WERI-Rb-1 (cell line): ENCODE results near the gene RNF182.
"Not testable (repeated sequence)": the region's sequence is repeated elsewhere in the genome, so short reads cannot be mapped to it uniquely, and the experiment has no call there.

Experiments used
- DNase-seq: peaks from one replicate; pipeline ENCODE4 v3.0.0-alpha.2; 2020
- H3K27ac ChIP-seq: fragments of 250-450 bp; sonication (Bioruptor Pico); 2 replicates; pipeline ENCODE4 v1.5.1; 2020; ENCODE audit warnings: mild to moderate bottlenecking, moderate library complexity
- H3K27me3 ChIP-seq: fragments of 250-450 bp; sonication (Bioruptor Pico); 2 replicates; pipeline ENCODE4 v1.5.1; 2021; ENCODE audit warnings: mild to moderate bottlenecking, low read depth, moderate library complexity; ENCODE audit not compliant: insufficient read depth, severe bottlenecking
- H3K36me3 ChIP-seq: fragments of 250-450 bp; sonication (Bioruptor Pico); 2 replicates; pipeline ENCODE4 v1.5.1; 2020; ENCODE audit warnings: mild to moderate bottlenecking, moderate library complexity
- H3K4me3 ChIP-seq: 2 replicates; pipeline ENCODE4 v1.5.1; 2011; ENCODE audit warnings: low read depth, mild to moderate bottlenecking, control low read depth, low read length
- H3K9me3 ChIP-seq: fragments of 250-450 bp; sonication (Bioruptor Pico); 2 replicates; pipeline ENCODE4 v1.5.1; 2021; ENCODE audit warnings: mild to moderate bottlenecking, moderate library complexity; ENCODE audit not compliant: severe bottlenecking
- TF ChIP-seq, protein P1 (sequence below): IDR thresholded peaks from 2 replicates; pipeline ENCODE4 v1.5.1; 2011; ENCODE audit warnings: low read depth, mild to moderate bottlenecking, control low read depth, inconsistent platforms, low read length

The RNF182 gene

DNA sequence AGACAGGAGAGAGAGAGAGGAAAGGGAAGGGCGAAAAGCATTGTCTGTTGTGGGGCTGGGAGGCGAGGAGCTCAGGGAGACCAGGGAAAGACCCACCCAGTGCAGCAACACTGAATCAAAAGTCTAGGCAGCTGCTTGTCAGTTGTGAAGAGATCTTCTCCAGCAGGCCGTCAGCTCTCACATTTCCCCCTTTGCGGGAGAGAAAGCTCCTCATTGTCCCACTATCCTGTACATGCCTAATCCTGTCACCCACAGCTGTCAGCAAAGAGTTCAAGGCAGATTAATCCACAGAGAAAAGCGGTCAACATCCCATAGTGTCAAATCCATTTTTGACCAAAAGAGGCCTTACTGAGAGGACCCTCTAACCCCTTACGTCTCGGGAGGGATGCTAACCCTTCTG lies 27.3 kb downstream of the RNF182 start:
- TF ChIP-seq, protein P1, sequence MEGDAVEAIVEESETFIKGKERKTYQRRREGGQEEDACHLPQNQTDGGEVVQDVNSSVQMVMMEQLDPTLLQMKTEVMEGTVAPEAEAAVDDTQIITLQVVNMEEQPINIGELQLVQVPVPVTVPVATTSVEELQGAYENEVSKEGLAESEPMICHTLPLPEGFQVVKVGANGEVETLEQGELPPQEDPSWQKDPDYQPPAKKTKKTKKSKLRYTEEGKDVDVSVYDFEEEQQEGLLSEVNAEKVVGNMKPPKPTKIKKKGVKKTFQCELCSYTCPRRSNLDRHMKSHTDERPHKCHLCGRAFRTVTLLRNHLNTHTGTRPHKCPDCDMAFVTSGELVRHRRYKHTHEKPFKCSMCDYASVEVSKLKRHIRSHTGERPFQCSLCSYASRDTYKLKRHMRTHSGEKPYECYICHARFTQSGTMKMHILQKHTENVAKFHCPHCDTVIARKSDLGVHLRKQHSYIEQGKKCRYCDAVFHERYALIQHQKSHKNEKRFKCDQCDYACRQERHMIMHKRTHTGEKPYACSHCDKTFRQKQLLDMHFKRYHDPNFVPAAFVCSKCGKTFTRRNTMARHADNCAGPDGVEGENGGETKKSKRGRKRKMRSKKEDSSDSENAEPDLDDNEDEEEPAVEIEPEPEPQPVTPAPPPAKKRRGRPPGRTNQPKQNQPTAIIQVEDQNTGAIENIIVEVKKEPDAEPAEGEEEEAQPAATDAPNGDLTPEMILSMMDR: no peak
- H3K27ac ChIP-seq: peak overlapping the region; percentile 4
- no peaks in the 10 kb centered on the region for H3K27me3 ChIP-seq

DNA sequence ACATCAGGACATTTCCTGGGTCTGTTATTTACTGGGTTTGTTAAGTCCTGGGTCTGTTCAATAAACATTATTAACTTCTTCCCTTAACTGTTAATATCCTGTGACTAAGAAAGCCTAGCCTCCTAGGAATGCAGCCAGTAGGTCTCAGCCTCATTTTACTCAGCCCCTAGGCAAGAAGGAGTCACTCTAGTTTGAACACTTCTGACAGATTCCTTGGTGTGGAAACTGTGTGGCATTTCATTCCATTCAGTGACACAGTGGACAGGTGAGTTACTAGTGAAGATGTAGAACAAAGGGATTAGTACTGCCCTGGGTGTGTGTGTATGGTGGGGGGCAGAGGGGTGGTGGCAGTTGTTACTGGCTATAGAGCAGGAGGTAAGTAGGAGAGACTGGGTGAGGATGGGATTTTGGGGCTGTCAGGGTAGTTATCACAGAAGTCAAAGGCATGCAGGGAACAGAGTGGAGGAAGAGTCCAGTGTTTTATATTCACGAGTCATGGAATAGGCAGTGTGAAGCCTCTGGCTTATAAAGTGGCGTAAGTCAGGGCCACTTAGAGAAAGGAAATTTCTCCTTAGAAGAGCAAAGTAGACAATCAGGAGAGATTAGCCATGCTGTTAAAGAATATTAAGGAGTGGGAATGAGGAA lies 28.4 kb downstream of the RNF182 start:
- H3K27ac ChIP-seq: no peak overlapping the region
- no peak for DNase-seq
- no peaks in the 10 kb centered on the region for H3K9me3 ChIP-seq
- no peaks in the 10 kb centered on the region for H3K36me3 ChIP-seq
- H3K27me3 ChIP-seq: no peaks in the 10 kb centered on the region
- no peak overlapping the region for H3K4me3 ChIP-seq
- TF ChIP-seq, protein P1: no peak

More for the DNA sequence above, 27.3 kb downstream of the RNF182 start:
- Histone ChIP-seq H3K4me3 (no peak overlapping the region), H3K36me3 (no peaks in the 10 kb centered on the region), H3K9me3 (no peaks in the 10 kb centered on the region)
- DNase-seq: peak; percentile 90

DNA sequence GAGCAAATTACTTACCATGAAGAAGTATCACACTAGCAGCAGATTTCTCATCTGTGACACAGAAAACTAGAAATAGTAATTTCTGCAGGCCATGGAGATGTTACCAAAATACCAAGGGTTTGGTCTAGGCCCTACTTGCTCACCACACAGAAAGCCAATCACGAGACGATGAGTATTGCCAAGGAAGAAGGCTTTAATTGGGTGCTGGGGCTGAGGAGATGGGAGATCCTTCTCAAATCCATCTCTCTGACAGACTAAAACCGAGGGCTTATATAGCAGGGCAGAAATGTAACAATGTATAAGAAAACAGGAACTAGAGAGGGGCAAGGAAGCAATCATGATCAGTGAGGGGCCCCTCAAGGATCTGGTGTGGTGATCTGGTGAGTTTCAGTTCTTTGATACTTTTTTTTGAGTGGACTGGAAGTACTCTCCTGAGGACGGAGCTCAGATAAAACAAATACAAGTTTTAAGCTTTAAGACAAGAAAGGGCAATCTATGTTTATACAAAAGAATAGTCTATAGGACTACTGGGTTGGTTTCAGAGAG lies 40.9 kb downstream of the RNF182 start:
- Histone ChIP-seq H3K27ac (no peak overlapping the region), H3K27me3 (no peaks in the 10 kb centered on the region), H3K9me3 (no peaks in the 10 kb centered on the region), H3K4me3 (no peak overlapping the region), H3K36me3 (no peaks in the 10 kb centered on the region)
- no peak for DNase-seq
- TF ChIP-seq, protein P1: no peak

DNA sequence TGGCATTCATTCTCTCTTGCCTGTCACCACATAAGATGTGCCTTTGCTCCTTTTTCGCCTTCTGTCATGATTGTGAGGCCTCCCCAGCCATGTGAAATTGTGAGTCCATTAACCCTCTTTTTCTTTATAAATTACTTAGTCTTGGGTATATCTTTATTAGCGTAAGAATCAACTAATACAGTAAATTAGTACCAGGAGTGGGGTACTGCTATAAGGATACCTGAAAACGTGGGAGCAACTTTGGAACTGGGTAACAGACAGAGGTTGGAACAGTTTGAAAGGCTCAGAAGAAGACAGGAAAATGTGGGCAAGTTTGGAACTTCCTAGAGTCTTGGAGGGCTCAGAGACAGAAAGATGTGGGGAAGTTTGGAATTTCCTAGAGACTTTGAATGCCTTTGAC lies 46.6 kb downstream of the RNF182 start:
- Histone ChIP-seq H3K9me3 (peaks cover 16% of the 10 kb centered on the region), H3K36me3 (no peaks in the 10 kb centered on the region), H3K27me3 (no peaks in the 10 kb centered on the region), H3K27ac (no peak overlapping the region), H3K4me3 (no peak overlapping the region)
- DNase-seq: no peak
- TF ChIP-seq, protein P1: no peak

DNA sequence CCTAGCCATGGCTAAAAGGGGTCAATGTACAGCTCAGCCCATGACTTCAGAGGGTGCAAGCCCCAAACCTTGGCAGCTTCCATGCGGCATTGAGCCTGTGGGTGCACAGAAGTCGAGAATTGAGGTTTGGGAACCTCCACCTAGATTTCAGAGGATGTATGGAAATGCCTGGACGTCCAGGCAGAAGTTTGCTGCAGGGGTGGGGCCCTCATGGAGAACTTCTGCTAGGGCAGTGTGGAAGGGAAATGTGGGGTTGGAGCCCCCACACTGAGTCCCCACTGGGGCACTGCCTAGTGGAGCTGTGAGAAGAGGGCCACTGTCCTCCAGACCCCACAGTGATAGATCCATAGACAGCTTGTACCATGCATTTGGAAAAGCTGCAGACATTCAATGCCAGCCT lies 47.9 kb downstream of the RNF182 start:
- not testable (repeated sequence) for H3K27ac ChIP-seq, DNase-seq, H3K4me3 ChIP-seq, H3K36me3 ChIP-seq, H3K27me3 ChIP-seq
- peaks cover 16% of the 10 kb centered on the region for H3K9me3 ChIP-seq

DNA sequence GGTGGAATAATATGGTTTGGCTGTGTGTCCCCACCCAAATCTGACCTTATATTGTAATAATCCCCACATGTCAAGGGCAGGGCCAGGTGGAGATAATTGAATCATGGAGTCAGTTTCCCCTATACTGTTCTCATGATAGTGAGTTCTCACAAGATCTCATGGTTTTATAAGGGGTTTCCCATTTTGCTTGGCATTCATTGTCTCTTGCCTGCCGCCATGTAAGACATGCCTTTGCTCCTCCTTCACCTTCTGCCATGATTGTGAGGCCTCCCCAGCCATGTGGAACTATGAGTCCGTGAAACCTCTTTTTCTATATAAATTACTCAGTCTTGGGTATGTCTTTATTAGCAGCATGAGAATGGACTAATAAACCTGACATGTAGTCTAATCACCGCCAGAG lies 48.7 kb downstream of the RNF182 start:
- not testable (repeated sequence) for DNase-seq, H3K27ac ChIP-seq, H3K36me3 ChIP-seq

More for the DNA sequence above, 48.7 kb downstream of the RNF182 start:
- not testable (repeated sequence) for H3K27me3 ChIP-seq, H3K4me3 ChIP-seq
- H3K9me3 ChIP-seq: peaks cover 16% of the 10 kb centered on the region
